ENCODE results near the gene PIMREG.

The PIMREG gene

DNA sequence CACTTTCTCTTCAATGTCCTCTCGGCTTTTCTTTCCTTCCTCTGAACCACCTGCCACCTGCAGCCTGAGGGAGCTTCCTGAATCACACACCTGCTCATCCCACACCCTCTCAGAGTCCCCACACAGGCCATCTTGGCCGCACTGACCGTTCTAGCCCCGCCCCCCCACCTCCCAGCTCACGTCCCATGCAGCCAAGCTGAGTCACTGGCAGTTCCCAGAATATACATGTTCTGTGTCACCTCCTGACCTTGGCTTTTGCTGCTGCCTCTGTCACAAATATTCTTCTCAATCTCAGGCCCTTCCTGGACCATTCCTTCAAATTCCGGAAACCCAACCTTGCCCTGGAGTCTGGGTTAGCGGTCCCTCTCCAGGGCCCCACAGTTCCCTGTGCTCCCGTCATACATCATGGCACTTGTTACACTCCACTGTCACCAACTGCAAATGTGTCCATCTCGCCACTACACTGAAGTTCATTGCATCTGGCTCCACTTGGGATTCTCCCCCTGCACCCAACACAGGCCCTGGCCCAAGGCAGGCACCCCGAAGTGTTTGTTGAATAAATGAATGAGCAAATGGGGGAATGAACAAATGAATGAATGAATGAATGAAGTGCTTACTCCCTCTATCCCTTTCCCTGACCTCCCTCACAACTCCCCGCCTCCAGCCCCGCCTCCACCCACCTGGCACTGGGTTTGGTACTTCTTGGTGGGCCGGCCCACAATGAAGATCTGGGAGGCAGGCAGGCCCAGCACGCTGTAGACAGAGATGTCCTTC is 12.8 kb downstream of the PIMREG start:
- TF ChIP-seq POLR2AphosphoS5 (IDR thresholded peaks at IDR 0.05; ENCODE audit: low read depth, low read length) (no peak), POU2F2 (IDR thresholded peaks at IDR 0.05; ENCODE audit: low read depth, low read length) (no peak), TAF1 (IDR thresholded peaks at IDR 0.05; ENCODE audit: low read depth, low read length) (no peak), SPI1 (IDR thresholded peaks at IDR 0.05; ENCODE audit: low read depth, low read length) (no peak), PAX5 (IDR thresholded peaks at IDR 0.05; ENCODE audit: insufficient read depth, low read length, severe bottlenecking) (no peak), POLR2A (IDR thresholded peaks at IDR 0.05; ENCODE audit: low read depth, low read length) (no peak)
- DNase-seq (ENCODE audit: insufficient read length, low spot score) = no peak
- no peak for FAIRE-seq

DNA sequence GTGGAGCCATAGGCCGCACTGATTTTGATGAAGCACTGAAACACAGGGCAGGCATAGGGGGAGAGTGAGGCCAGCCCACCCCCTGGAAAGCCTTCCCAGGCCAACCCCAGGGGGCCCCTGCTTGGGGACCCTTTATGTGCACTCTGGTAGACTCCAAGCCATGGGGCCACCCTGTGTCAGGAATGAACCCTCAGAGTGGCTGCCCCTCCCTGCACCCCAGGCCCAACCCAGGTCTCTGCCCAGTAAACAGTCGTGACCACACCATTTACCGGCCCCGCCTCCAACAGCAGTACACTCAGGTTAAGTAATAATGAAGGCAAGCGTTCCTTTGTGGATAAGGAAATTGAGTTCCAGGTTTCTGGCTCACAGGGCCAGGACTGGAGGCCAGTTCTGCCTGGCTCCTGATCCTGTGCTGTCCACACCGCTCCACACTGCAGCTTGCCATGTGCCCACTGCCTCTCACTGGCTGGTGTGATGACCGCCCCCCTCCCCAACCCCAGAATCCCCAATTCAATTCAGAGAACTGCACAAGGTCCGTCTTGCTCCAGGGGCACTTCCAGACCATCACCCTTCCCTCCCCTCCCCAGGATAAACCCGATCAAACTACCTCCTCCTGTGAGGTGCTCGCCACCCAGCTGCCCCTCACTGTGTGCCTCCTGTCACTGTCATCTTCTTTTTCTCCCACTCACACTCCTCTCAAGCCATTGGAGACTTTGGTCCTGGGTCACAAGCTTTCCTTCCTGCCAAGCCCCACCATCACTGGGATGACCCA is 13.6 kb downstream of the PIMREG start:
- FAIRE-seq = no peak

DNA sequence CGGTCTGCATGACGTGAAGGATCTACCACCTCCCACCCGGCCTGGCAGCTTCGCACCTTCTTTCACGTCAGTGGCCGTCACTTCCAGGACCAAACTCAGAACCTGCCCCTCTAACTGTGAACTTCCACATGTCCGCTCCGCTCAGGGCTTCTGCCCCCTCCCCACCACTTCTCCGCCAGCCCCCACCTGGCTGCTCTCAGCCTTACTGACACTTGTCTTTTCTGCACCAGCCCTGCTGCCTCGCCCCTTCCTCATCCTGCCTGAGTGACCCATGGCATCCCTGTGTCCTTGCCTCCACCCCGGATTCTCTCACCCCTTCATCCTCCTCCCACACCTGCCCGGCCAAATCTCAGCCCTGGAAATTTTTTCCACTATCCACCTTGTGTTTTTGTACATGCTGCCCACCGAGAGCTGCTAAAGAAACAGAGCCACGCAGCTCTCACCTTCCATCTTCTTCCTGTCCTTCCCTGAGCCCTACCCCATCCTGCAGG is 14.2 kb downstream of the PIMREG start:
- DNase-seq (ENCODE audit: insufficient read length, low spot score) (no peak), FAIRE-seq (no peak)

More for the DNA sequence above, 13.6 kb downstream of the PIMREG start:
- no peak for DNase-seq (ENCODE audit: insufficient read length, low spot score)
- TF ChIP-seq SPI1 (IDR thresholded peaks at IDR 0.05; ENCODE audit: low read depth, low read length) (no peak), PAX5 (IDR thresholded peaks at IDR 0.05; ENCODE audit: insufficient read depth, low read length, severe bottlenecking) (no peak), TAF1 (IDR thresholded peaks at IDR 0.05; ENCODE audit: low read depth, low read length) (no peak), POU2F2 (IDR thresholded peaks at IDR 0.05; ENCODE audit: low read depth, low read length) (no peak), POLR2A (IDR thresholded peaks at IDR 0.05; ENCODE audit: low read depth, low read length) (no peak), POLR2AphosphoS5 (IDR thresholded peaks at IDR 0.05; ENCODE audit: low read depth, low read length) (no peak)

DNA sequence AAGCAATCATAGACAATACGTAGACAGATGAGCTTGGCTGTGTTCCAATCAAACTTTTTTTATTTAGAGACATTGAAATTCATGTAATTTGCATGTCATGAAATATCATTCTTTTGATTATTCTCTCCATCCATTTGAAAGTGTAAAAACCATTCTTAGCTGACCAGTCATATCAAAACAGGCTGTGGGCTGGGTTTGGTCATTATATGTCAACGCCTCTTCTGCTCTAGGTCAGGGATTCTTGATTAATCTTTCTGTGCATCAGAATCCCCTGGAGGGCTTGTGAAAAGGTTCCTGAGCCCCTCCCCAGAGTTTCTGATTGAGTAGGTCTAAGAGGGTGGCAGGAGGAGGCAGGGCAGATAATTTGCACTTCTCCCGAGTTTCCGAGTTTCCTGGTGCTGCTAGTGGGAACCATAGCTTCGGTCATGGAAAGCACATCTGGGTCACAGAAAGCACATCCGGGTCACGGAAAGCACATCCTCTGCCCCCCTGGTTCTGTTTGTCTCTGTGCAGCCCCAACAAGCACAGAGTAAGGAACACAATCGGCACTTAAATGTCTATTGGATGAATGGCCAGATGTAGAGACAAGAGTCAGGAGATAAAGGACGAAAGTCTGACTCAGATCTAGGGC is 16.4 kb downstream of the PIMREG start:
- FAIRE-seq = no peak
- TF ChIP-seq TAF1 (IDR thresholded peaks at IDR 0.05; ENCODE audit: low read depth, low read length) (no peak), POLR2AphosphoS5 (IDR thresholded peaks at IDR 0.05; ENCODE audit: low read depth, low read length) (no peak), PAX5 (IDR thresholded peaks at IDR 0.05; ENCODE audit: insufficient read depth, low read length, severe bottlenecking) (no peak), POLR2A (IDR thresholded peaks at IDR 0.05; ENCODE audit: low read depth, low read length) (no peak), SPI1 (IDR thresholded peaks at IDR 0.05; ENCODE audit: low read depth, low read length) (no peak), POU2F2 (IDR thresholded peaks at IDR 0.05; ENCODE audit: low read depth, low read length) (no peak)
- DNase-seq (ENCODE audit: insufficient read length, low spot score) = no peak

More for the DNA sequence above, 14.2 kb downstream of the PIMREG start:
- TF ChIP-seq POLR2AphosphoS5 (IDR thresholded peaks at IDR 0.05; ENCODE audit: low read depth, low read length) (no peak), PAX5 (IDR thresholded peaks at IDR 0.05; ENCODE audit: insufficient read depth, low read length, severe bottlenecking) (no peak), POU2F2 (IDR thresholded peaks at IDR 0.05; ENCODE audit: low read depth, low read length) (no peak), TAF1 (IDR thresholded peaks at IDR 0.05; ENCODE audit: low read depth, low read length) (no peak), SPI1 (IDR thresholded peaks at IDR 0.05; ENCODE audit: low read depth, low read length) (no peak), POLR2A (IDR thresholded peaks at IDR 0.05; ENCODE audit: low read depth, low read length) (no peak)

DNA sequence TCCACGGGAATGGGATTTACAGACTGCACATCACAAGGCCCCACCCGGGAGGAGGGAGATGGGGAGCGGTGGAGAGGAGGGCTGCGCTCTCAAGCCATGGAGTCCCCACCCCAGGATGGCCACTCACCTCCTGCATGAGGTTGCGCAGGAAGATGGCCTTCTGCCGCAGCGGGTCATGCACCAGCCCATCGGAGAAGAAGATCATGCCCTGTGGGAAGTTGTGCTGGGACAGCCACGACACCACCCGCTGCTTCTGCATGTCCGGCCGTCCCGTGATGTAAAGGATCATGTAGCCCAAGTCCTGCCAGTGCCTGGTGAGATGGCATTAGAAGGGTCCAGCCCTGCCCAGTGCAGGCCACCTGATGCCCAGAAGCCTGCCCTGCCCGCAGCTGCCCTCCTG is 17.0 kb downstream of the PIMREG start:
- DNase-seq (ENCODE audit: insufficient read length, low spot score) (no peak), FAIRE-seq (no peak)
- no peak for TF ChIP-seq TAF1 (IDR thresholded peaks at IDR 0.05; ENCODE audit: low read depth, low read length)
- no peak for TF ChIP-seq PAX5 (IDR thresholded peaks at IDR 0.05; ENCODE audit: insufficient read depth, low read length, severe bottlenecking)
- TF ChIP-seq POLR2AphosphoS5 (IDR thresholded peaks at IDR 0.05; ENCODE audit: low read depth, low read length) = no peak
- no peak for TF ChIP-seq POLR2A (IDR thresholded peaks at IDR 0.05; ENCODE audit: low read depth, low read length)
- no peak for TF ChIP-seq POU2F2 (IDR thresholded peaks at IDR 0.05; ENCODE audit: low read depth, low read length)
- no peak for TF ChIP-seq SPI1 (IDR thresholded peaks at IDR 0.05; ENCODE audit: low read depth, low read length)

DNA sequence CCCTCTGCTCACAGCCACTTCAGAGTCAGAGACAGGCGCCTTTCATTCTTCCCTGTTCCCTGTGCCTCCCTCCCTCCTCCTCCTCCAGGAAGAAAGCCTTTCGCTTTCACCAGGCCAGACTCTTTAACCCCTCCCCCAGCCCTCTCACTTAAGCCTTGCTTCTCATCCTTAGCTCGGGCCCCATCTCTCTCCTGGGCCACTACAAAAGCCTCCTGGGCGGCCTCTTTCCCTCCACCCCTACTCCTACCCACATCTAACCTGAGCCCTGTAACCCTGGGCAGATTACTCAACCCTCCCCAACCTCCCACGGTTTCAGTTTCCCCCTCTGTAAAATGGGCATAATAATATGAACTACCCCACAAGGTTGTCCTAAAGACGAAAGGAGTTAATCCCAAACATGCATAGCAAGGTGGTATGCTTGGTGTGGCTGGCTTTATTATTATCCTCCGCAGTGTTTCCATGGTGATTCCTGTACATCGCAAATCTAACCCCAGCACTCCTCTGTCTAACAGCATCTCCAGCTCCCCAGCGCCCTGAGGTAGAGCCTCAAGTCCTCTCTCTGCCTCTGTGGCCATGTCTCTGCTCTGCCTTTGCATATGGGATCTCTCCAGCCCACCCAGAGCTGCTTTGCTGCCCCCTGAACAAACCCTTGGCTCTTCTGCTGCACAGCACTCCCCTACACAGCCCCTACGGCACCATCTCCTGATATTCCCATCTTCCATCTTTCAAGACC is 17.7 kb downstream of the PIMREG start:
- TF ChIP-seq POLR2AphosphoS5 (IDR thresholded peaks at IDR 0.05; ENCODE audit: low read depth, low read length) (no peak), TAF1 (IDR thresholded peaks at IDR 0.05; ENCODE audit: low read depth, low read length) (no peak), POLR2A (IDR thresholded peaks at IDR 0.05; ENCODE audit: low read depth, low read length) (no peak), PAX5 (IDR thresholded peaks at IDR 0.05; ENCODE audit: insufficient read depth, low read length, severe bottlenecking) (no peak), POU2F2 (IDR thresholded peaks at IDR 0.05; ENCODE audit: low read depth, low read length) (no peak), SPI1 (IDR thresholded peaks at IDR 0.05; ENCODE audit: low read depth, low read length) (no peak)
- FAIRE-seq = no peak
- no peak for DNase-seq (ENCODE audit: insufficient read length, low spot score)

DNA sequence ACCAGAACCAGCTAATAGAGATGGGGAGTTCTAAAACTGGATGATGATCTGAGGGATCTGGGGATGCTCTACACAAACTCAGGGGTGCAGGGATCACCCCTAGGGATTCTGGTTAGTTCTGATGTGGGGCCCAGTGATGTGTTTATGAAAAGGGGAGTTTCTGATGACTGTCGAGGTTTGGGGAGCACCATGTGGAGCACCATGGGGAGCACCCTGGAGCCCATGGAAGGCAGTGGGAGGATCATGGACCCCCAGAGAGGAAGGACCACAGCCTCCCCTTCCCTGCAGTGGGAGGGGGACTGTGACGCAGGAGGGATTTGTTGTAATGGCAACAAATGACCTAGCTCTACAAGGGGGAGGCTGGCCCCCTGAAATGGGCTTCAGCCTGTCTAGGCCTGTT is 18.4 kb downstream of the PIMREG start:
- FAIRE-seq = no peak
- DNase-seq (ENCODE audit: insufficient read length, low spot score) = no peak
- TF ChIP-seq POU2F2 (IDR thresholded peaks at IDR 0.05; ENCODE audit: low read depth, low read length) = no peak
- no peak for TF ChIP-seq POLR2AphosphoS5 (IDR thresholded peaks at IDR 0.05; ENCODE audit: low read depth, low read length)
- TF ChIP-seq SPI1 (IDR thresholded peaks at IDR 0.05; ENCODE audit: low read depth, low read length) = no peak
- no peak for TF ChIP-seq PAX5 (IDR thresholded peaks at IDR 0.05; ENCODE audit: insufficient read depth, low read length, severe bottlenecking)
- TF ChIP-seq TAF1 (IDR thresholded peaks at IDR 0.05; ENCODE audit: low read depth, low read length) = no peak
- no peak for TF ChIP-seq POLR2A (IDR thresholded peaks at IDR 0.05; ENCODE audit: low read depth, low read length)

DNA sequence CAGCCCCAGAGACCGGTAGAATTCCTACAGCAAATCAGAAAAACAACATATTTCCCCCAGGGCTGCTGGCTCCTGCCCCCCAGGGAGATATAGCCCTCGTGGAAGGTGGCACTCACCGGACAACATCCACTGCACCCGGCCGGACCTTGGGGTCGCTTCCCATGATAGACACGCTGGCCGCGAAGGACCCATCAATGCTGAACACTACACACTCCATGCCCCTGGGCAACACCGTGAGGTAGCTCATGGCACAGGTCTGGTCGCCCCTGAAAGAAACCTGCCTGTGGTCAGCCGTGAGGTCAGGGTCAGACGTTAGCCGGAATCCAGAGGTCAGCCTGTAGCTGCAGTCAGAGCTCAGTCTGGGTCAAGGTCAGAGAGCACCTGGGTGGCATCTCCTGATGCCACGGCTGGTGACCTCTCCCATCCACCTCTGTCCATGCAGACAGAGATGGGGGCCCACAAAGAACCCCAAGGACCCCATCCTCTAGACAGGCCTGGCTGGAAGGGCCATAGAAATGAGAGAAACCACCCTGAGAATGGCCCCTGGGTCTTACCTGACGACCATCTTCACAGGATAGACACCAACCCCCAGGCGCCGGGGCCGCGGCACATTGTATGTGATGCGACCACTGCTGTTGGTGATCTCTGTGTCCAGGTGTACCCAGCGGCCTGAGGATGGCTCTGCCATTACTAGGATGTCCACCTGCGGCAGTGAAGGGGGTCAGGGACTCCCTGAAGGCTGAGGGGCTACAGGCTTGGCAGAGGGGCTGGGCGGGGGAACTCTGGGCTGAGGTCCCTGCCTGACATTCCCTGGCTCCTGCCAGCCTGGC is 19.6 kb downstream of the PIMREG start:
- TF ChIP-seq POU2F2 (IDR thresholded peaks at IDR 0.05; ENCODE audit: low read depth, low read length) (no peak), POLR2A (IDR thresholded peaks at IDR 0.05; ENCODE audit: low read depth, low read length) (no peak), POLR2AphosphoS5 (IDR thresholded peaks at IDR 0.05; ENCODE audit: low read depth, low read length) (no peak), TAF1 (IDR thresholded peaks at IDR 0.05; ENCODE audit: low read depth, low read length) (no peak), PAX5 (IDR thresholded peaks at IDR 0.05; ENCODE audit: insufficient read depth, low read length, severe bottlenecking) (no peak), SPI1 (IDR thresholded peaks at IDR 0.05; ENCODE audit: low read depth, low read length) (no peak)
- FAIRE-seq = no peak
- no peak for DNase-seq (ENCODE audit: insufficient read length, low spot score)

Data from GM12891 (cell line).